Neuronal stem cell (in vitro differentiated cells): ENCODE data around the gene CYSTM1.
A peak's percentile ranks its signal among the peaks of the same experiment; 100 is the strongest.

Source experiments
- DNase-seq: peaks from one replicate; pipeline ENCODE4 v3.0.0-alpha.2; 2013; ENCODE audit warnings: low spot score
- H2AFZ ChIP-seq: one replicate; pipeline ENCODE4 v1.6.1; 2013; ENCODE audit warnings: mild to moderate bottlenecking, low read length, inconsistent platforms
- H2AK5ac ChIP-seq: 2 replicates; pipeline ENCODE4 v1.6.1; 2013; ENCODE audit warnings: low read depth, mild to moderate bottlenecking, inconsistent platforms, low read length, moderate library complexity, mixed read lengths
- H2BK120ac ChIP-seq: 2 replicates; pipeline ENCODE4 v1.6.1; 2013; ENCODE audit warnings: low read depth, mild to moderate bottlenecking, inconsistent platforms, low read length, moderate library complexity, mixed read lengths
- H2BK12ac ChIP-seq: one replicate; pipeline ENCODE4 v1.6.1; 2013; ENCODE audit warnings: low read length, inconsistent platforms
- H2BK15ac ChIP-seq: 2 replicates; pipeline ENCODE4 v1.6.1; 2013; ENCODE audit warnings: mild to moderate bottlenecking, low read length, inconsistent platforms, mixed read lengths
- H2BK5ac ChIP-seq: one replicate; pipeline ENCODE4 v1.6.1; 2013; ENCODE audit warnings: inconsistent platforms, mild to moderate bottlenecking, low read length, moderate library complexity
- H3K14ac ChIP-seq: one replicate; pipeline ENCODE4 v1.6.1; 2013; ENCODE audit warnings: low read length, inconsistent platforms
- H3K18ac ChIP-seq: 2 replicates; pipeline ENCODE4 v1.6.1; 2013; ENCODE audit warnings: low read length, inconsistent platforms
- H3K23ac ChIP-seq: 2 replicates; pipeline ENCODE4 v1.6.1; 2013; ENCODE audit warnings: low read depth, mild to moderate bottlenecking, mixed read lengths, low read length, inconsistent platforms; ENCODE audit not compliant: poor library complexity
- H3K27ac ChIP-seq: replicated peaks from 3 replicates; pipeline ENCODE4 v1.5.1; 2013; ENCODE audit warnings: low read length, inconsistent platforms
- H3K27me3 ChIP-seq, 3 experiments: 2 replicates each; pipeline ENCODE4 v1.6.1; 2013; ENCODE audit warnings: low read length in 3 of 3, mild to moderate bottlenecking in 2 of 3, inconsistent platforms in 1 of 3, low read depth in 1 of 3, mixed read lengths in 1 of 3, moderate library complexity in 1 of 3; ENCODE audit not compliant: control insufficient read depth in 3 of 3, insufficient read depth in 3 of 3
- H3K36me3 ChIP-seq, 2 donors: replicated peaks in 1 of 2; 2 replicates each; pipeline ENCODE4 v1.6.1; 2013; ENCODE audit warnings: low read length in 2 of 2; ENCODE audit not compliant: control insufficient read depth in 2 of 2, insufficient read depth in 2 of 2
- H3K4ac ChIP-seq: 2 replicates; pipeline ENCODE4 v1.6.1; 2013; ENCODE audit warnings: inconsistent platforms, mild to moderate bottlenecking, low read length, moderate library complexity
- H3K4me1 ChIP-seq, 2 donors: 1 replicate in 1 of 2; 2 replicates in 1 of 2; pipeline ENCODE4 v1.6.1; 2013; ENCODE audit warnings: low read length in 2 of 2, low read depth in 1 of 2; ENCODE audit not compliant: control insufficient read depth in 2 of 2, insufficient read depth in 1 of 2
- H3K4me2 ChIP-seq: one replicate; pipeline ENCODE4 v1.6.1; 2013; ENCODE audit warnings: mild to moderate bottlenecking, low read length, inconsistent platforms; ENCODE audit not compliant: insufficient read depth, poor library complexity, severe bottlenecking
- H3K4me3 ChIP-seq, 2 donors: 2 replicates each; pipeline ENCODE4 v1.5.1; 2013; ENCODE audit warnings: low read length in 2 of 2, mild to moderate bottlenecking in 2 of 2, inconsistent platforms in 1 of 2, moderate library complexity in 1 of 2
- H3K79me1 ChIP-seq: one replicate; pipeline ENCODE4 v1.6.1; 2013; ENCODE audit warnings: low read depth, mild to moderate bottlenecking, inconsistent platforms, low read length, moderate library complexity
- H3K9ac ChIP-seq: one replicate; pipeline ENCODE4 v1.6.1; 2013; ENCODE audit warnings: mild to moderate bottlenecking, low read depth, low read length, inconsistent platforms; ENCODE audit not compliant: poor library complexity
- H3K9me3 ChIP-seq, 2 donors: replicated peaks in 1 of 2; 2 replicates each; pipeline versions ENCODE3 to v1.6.1; 2013; ENCODE audit warnings: low read length in 2 of 2, mild to moderate bottlenecking in 2 of 2, inconsistent platforms in 1 of 2, low read depth in 1 of 2, mixed read lengths in 1 of 2, moderate library complexity in 1 of 2; ENCODE audit not compliant: control insufficient read depth in 2 of 2, insufficient read depth in 1 of 2
- H4K8ac ChIP-seq: one replicate; pipeline ENCODE4 v1.6.1; 2013; ENCODE audit warnings: low read depth, mild to moderate bottlenecking, inconsistent platforms, low read length, moderate library complexity
- H4K91ac ChIP-seq: one replicate; pipeline ENCODE4 v1.6.1; 2013; ENCODE audit warnings: low read length, low read depth, mild to moderate bottlenecking, inconsistent platforms; ENCODE audit not compliant: poor library complexity
- WGBS, 2 donors: extraction: QIAGEN DNeasy Blood & Tissue Kit; methylation state at CpG; one replicate each; pipeline ENCODE4 v1.1.7; 2013; ENCODE audit warnings: missing lambda C conversion rate in 2 of 2, mixed read lengths in 1 of 2; ENCODE audit not compliant: insufficient read length in 2 of 2, insufficient replicate concordance in 1 of 2; ENCODE audit errors: extremely low coverage in 2 of 2; 5-methylcytosine and 5-hydroxymethylcytosine counted together

The CYSTM1 gene

DNA sequence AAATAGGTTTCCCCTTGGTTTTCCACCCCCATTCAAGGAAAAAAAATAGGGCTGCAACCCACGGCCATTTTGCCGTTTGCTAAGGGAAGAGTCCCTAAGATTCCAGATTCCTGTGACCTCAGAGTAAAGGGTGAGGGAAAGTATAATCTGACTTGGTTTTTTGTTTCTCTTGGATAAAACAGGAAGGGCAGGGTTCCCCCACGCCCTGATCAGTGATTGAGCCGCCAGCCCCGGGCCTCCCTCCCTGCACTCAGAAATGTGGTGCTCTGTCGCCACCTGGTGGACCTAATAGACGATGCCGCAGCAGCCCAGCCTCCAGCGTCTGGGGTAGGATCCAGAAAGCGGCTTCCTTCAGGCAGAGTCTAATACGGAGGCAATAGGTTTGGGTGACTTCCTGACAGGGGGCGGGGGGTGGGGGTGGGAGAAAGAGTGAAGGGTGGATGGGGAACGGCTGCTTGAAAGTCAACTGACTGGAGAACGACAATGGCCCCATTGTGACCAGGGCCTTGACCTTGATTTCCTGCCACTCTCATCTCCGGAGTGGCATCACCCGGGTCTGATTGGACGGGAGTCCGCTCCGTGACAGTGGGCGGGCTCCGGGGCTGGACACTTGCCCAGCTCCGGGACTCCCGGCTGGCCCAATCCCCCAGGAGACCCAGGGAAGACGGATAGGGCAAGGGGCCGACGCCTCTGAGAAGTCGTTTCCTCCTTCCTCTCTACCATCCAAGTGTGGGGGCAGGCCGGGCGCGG lies 17.8 kb upstream of the CYSTM1 start:
- Histone ChIP-seq H3K4ac (no peak overlapping the region), H4K91ac (no peak overlapping the region), H3K9me3 (no peaks in the 10 kb centered on the region), H2BK120ac (no peak overlapping the region), H3K27me3 (peaks cover 0 to 27% (median 3%) of the 10 kb centered on the region in 3 experiments), H2AK5ac (no peak overlapping the region), H3K4me2 (no peak overlapping the region), H3K18ac (no peak overlapping the region), H3K36me3 (no peaks in the 10 kb centered on the region), H3K27ac (no peak overlapping the region), H4K8ac (no peak overlapping the region), H2BK12ac (no peak overlapping the region), H3K4me3 (peak overlapping the region; percentile 12 to 32), H3K23ac (no peak overlapping the region), H3K14ac (no peak overlapping the region), H3K4me1 (peaks cover 11 to 13% of the 10 kb centered on the region in 2 donors), H2AFZ (peak overlapping the region; percentile 93), H2BK5ac (no peak overlapping the region), H2BK15ac (no peak overlapping the region), H3K9ac (no peak overlapping the region), H3K79me1 (no peaks in the 10 kb centered on the region)
- peak; percentile 84 for DNase-seq
- no CpG with 5 or more reads among the region's 30 CpGs for WGBS, 2 donors

GRCh38 chr5:140159014-140159927 lies 15.7 kb upstream of the CYSTM1 start:
- no peak for DNase-seq
- Histone ChIP-seq H2AFZ (no peak overlapping the region), H3K27me3 (peaks cover 0 to 25% (median 3%) of the 10 kb centered on the region in 3 experiments), H2BK120ac (no peak overlapping the region), H3K4me3 (no peak overlapping the region), H2BK12ac (no peak overlapping the region), H3K36me3 (no peaks in the 10 kb centered on the region), H3K23ac (no peak overlapping the region), H4K8ac (no peak overlapping the region), H3K79me1 (peaks cover 2% of the 10 kb centered on the region), H3K4me1 (peaks cover under 1 to 5% of the 10 kb centered on the region in 2 donors), H3K14ac (no peak overlapping the region), H3K9ac (no peak overlapping the region), H2BK15ac (no peak overlapping the region), H3K27ac (no peak overlapping the region), H4K91ac (no peak overlapping the region), H3K9me3 (no peaks in the 10 kb centered on the region), H3K18ac (no peak overlapping the region), H3K4me2 (no peak overlapping the region), H2BK5ac (no peak overlapping the region), H3K4ac (no peak overlapping the region), H2AK5ac (no peak overlapping the region)
- WGBS, 2 donors, result no CpG with 5 or more reads among the region's 7 CpGs

- H3K4me3 ChIP-seq, result no peak overlapping the region
- no peak overlapping the region for H2AK5ac ChIP-seq
- H2BK12ac ChIP-seq, result no peak overlapping the region
- H4K8ac ChIP-seq, result no peak overlapping the region
- no peaks in the 10 kb centered on the region for H3K4me1 ChIP-seq
- WGBS, 2 donors, result no CpG with 5 or more reads among the region's 5 CpGs
- no peak overlapping the region for H3K4me2 ChIP-seq
- no peak for DNase-seq
- no peak overlapping the region for H3K23ac ChIP-seq
- peaks cover 0 to 29% (median 6%) of the 10 kb centered on the region in 3 experiments for H3K27me3 ChIP-seq
- no peak overlapping the region for H3K4ac ChIP-seq
- H4K91ac ChIP-seq, result no peak overlapping the region
- H2BK120ac ChIP-seq, result no peak overlapping the region
- H2BK5ac ChIP-seq, result no peak overlapping the region
- no peaks in the 10 kb centered on the region for H3K9me3 ChIP-seq
- H3K36me3 ChIP-seq, result no peaks in the 10 kb centered on the region
- no peak overlapping the region for H2BK15ac ChIP-seq
- no peak overlapping the region for H3K27ac ChIP-seq
- H3K18ac ChIP-seq, result no peak overlapping the region
- peaks cover 2% of the 10 kb centered on the region for H3K79me1 ChIP-seq
- H3K9ac ChIP-seq, result no peak overlapping the region
- no peak overlapping the region for H2AFZ ChIP-seq
- H3K14ac ChIP-seq, result no peak overlapping the region
Measured at GRCh38 chr5:140162275-140162674, 12.7 kb upstream of the CYSTM1 start.

GRCh38 chr5:140162781-140163180 lies 12.2 kb upstream of the CYSTM1 start:
- no peak for DNase-seq
- Histone ChIP-seq H3K4me1 (no peaks in the 10 kb centered on the region), H3K27me3 (peaks cover 0 to 29% (median 3%) of the 10 kb centered on the region in 3 experiments), H2BK5ac (no peak overlapping the region), H3K4me2 (no peak overlapping the region), H4K8ac (no peak overlapping the region), H2BK15ac (peak overlapping the region; percentile 56), H3K18ac (no peak overlapping the region), H3K27ac (no peak overlapping the region), H3K4me3 (no peak overlapping the region), H2AFZ (no peak overlapping the region), H3K23ac (peak overlapping the region; percentile 57), H2BK120ac (no peak overlapping the region), H3K4ac (no peak overlapping the region), H3K9ac (no peak overlapping the region), H3K14ac (no peak overlapping the region), H4K91ac (no peak overlapping the region), H2AK5ac (peak overlapping the region; percentile 27), H3K79me1 (peaks cover 2% of the 10 kb centered on the region), H3K9me3 (no peaks in the 10 kb centered on the region), H3K36me3 (no peaks in the 10 kb centered on the region), H2BK12ac (no peak overlapping the region)
- WGBS, 2 donors, result no CpG with 5 or more reads among the region's 5 CpGs
